Stimulated activated CD8-positive, alpha-beta memory T cell treated with anti-CD3 and anti-CD28 coated beads, Interleukin-4, amount 100 ng/mL, for 24 hours (primary cell): ENCODE results near the gene NPAS3.

ENCODE experiments used
- DNase-seq: peaks from one replicate; pipeline ENCODE4 v3.0.0-alpha.2; 2020; ENCODE audit warnings: low read depth

NPAS3 gene

DNA sequence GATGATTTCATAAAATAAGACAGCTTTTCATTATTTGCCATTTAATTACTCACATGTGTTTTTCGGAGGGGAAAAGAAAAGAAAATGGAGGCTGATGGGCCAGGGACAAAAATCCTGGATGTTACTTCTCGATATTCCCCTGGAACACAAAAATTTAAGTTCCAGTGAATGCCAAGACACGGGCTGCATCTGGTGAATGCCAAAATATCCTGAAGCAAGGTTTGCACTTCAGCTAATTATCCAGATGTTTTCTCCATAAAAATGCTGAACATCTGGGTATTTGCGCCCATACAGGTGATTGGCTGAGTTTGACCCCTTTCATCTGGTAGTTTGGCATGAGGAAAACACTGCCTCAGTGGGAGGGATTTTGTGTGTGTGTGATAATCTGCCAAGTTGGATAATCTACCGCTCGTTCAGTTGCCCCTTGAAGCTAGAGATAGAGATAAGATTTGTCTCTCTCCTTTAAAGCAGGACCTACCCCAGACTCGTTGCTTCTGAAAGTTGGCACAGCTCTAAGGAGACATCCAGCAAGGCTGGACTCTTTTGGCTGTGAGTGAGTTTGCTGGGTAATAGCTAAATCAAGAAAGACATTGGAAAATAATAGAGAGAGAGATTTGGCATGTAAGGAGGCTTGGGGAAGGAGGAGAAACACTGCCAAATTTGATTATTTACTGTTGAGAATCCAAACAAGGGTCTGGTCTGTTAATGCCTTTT lies 622.2 kb downstream of the NPAS3 start:
- no peak for DNase-seq

GRCh38 chr14:33561488-33562175 lies 623.0 kb downstream of the NPAS3 start:
- no peak for DNase-seq

GRCh38 chr14:33563191-33563900 lies 624.7 kb downstream of the NPAS3 start:
- DNase-seq, result no peak

DNA sequence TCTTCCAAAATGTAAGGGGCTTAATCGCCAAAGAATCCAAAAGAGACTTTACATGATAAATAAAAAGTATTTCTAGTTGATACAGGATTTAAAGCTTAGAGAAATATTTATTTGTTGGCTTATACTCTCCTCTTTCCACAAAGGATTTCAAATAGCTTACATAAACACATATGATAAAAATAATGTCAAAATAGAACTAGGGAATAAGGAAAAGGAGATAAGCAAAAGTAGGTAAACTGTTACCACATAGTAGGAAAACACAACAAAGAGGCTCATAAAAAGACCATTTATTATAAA lies 625.2 kb downstream of the NPAS3 start:
- no peak for DNase-seq

GRCh38 chr14:33564774-33565630 lies 626.3 kb downstream of the NPAS3 start:
- no peak for DNase-seq

GRCh38 chr14:33566082-33566481 lies 627.4 kb downstream of the NPAS3 start:
- DNase-seq, result no peak

DNA sequence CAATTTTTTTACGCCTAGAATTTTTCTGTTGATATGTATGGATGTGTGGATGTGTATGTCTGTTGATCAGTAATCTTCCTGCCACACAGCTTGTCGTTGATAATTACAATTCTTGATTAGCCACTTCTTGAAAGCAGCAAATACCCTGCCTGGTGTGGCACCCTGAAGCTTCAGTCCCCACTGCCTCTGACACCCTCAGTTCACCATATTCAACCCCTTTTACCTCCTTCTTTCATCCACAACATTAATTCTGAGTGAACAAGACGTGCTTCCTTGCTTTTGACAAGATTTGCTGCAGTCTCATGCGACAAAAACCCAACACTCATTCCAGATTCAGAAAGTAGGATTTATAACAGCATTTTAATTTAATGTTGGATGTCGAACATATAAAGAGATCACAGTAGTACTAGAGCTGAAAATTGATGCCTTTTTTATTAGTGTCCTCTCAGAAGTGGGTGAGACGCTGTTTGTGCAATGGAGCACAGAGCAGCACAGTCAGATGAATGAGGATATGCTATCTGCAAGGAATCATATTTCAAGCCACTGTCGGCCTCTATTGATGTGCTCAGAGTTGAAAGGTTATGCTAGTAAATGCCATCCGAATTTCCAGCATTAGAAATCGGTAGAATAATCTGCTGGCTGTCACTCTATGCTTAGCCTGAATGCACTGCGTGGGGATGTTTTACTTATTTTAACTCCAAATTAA lies 628.5 kb downstream of the NPAS3 start:
- no peak for DNase-seq

DNA sequence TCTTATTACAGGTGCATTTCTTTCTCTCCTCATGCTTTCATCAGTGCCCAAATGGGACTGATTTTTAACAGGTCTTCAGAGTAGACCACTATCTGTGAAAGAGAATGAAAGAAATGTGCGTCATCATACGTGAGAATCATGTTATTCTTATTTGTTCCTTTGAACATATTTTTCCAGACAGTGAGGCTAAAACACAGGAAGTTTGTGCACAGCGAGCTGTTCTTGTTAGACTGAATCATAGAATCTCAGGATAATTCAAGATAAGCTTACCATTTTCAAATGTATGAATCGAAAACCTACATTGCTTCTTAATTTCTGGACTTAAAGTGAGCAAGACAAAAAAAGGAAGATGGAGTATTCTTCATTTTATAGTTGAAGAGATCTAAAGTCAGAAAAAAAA lies 629.1 kb downstream of the NPAS3 start:
- no peak for DNase-seq

- DNase-seq, result no peak
Observed at GRCh38 chr14:33568935-33569579, 630.4 kb downstream of the NPAS3 start.

GRCh38 chr14:33569821-33570687 lies 631.4 kb downstream of the NPAS3 start:
- DNase-seq, result no peak

DNA sequence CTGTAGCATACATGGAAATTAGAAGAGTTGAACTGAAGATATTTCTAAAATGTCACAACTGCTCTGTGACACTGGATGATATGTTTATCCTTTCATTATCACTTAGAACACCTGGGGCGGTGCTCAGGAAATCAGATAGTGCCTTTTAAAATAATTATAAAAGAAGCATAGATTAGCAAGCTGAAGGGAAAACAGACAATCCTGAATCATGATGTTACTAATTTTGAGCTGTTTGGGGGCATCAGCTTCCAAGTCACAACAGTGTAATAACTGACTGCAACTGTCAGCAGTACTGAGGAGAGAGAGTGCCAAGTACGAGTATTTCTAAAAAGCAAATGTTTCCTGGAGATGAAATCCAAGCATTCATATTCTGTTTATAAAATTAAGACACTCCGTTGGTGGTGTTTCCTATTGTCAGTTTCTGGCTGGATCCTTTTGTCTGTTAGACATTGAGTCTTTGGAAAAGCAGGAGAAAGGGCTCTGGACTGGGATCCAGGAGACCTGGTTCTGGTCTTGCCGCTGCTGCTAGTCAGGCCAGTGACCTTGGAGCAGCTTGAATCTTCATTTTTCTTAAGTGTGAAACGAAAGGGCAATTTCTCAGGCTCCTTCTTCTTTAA lies 632.1 kb downstream of the NPAS3 start:
- DNase-seq, result no peak

GRCh38 chr14:33573301-33573880 lies 634.7 kb downstream of the NPAS3 start:
- DNase-seq, result no peak

- DNase-seq, result no peak
Observed at GRCh38 chr14:33576014-33576413, 637.3 kb downstream of the NPAS3 start.

- DNase-seq, result no peak
Observed at GRCh38 chr14:33578461-33579216, 640.0 kb downstream of the NPAS3 start.

GRCh38 chr14:33580231-33580749 lies 641.6 kb downstream of the NPAS3 start:
- no peak for DNase-seq

GRCh38 chr14:33580841-33581240 lies 642.2 kb downstream of the NPAS3 start:
- DNase-seq, result no peak

DNA sequence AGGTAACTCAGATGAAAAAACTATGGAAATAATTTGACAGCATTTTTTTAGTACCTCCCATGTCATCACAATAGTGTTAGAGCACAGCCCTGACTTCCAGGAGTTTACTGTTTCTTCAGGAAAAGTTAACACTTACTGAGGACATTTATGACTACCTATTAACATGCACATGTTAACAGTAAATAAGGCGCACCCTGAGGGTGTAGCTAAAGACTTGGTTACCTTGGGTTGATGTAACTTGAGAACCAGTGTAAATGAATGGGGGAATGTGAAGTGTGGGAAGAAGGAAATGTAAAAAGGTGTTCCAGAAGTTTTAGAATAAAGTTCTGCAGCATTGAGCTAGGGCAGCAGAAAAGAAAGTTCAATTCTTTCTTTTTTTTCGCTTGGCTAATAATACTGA lies 646.0 kb downstream of the NPAS3 start:
- DNase-seq, result no peak

DNA sequence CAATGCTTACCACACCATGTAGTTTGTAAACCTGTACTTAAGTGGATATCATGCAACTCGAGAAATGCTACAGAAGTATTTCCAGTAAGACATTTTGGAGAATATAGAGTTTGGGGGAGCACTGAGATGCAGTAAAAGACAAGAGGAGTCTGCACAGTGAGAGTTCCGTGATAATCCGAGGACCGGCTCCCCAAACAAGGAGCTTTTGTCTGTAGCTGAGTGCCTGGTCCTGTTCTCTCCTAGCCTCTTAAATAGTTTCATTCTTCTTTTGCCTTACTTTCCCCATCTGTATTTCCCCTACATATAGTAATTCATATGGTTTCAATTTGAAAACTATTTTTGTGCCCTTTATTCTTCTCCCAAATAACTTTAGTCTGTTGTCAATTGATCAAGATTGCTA lies 648.1 kb downstream of the NPAS3 start:
- DNase-seq, result no peak
